ENCODE measurements around the gene PLCG2.
"Not testable (repeated sequence)": the region's sequence is repeated elsewhere in the genome, so short reads cannot be mapped to it uniquely, and the experiment has no call there.

The PLCG2 gene

DNA sequence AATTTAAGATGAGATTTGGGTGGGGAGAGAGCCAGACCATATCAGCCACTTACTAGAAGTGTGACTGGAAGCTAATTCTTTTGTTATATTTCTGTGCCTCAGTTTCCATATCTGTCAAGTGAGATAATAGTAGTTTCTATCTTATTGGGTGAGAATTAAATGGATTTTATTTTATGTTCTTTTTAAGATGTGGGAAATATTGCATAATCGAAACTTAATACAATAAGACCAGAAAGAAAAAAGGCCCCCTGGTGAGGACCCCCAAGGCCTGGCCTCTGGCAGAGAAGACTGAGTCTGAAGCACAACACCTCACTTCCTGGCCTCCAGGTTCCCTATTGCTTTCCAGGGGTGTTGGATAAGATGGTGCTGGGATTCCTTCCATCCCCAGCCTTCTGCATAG lies 13.7 kb downstream of the PLCG2 start:
- no peak for DNase-seq

DNA sequence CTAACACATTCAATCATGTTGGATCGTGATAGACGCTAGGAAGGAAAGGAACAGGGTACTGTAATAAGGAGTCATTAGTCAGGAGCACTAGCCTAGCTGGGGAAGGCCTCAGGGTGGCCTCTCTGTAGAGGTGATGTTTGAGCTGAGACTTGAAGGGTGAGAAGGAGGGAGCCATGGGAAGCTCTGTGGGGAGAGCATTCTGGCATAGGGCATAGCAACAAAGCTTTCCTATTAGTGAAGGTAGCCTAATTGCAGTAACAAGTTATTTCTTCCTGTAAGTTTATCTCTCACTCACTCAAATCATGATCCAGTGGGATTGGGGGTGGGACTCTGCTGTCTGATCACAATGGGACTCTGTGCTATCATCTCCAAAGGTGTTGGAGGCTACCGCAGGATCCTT lies 16.1 kb downstream of the PLCG2 start:
- DNase-seq = no peak

DNA sequence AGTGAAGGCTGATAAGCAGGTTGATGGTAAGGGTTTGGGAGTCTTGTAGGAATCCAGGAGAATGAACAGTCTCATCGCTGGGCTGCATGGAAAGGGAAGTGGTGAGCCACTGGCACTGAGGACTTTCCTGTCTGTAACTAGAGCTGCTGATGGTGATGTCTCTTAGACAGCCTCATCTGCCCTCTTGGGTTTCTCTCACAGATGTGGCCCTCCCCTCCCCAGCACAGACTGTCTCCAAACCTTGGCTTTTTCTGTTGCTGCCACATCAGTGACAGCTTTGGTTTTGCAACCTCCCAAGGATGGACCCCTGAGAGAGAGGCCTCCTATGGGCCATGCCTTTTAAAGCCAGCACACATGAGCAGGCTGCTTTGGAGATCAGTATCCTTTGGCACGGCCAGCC lies 16.9 kb downstream of the PLCG2 start:
- no peak for DNase-seq

DNA sequence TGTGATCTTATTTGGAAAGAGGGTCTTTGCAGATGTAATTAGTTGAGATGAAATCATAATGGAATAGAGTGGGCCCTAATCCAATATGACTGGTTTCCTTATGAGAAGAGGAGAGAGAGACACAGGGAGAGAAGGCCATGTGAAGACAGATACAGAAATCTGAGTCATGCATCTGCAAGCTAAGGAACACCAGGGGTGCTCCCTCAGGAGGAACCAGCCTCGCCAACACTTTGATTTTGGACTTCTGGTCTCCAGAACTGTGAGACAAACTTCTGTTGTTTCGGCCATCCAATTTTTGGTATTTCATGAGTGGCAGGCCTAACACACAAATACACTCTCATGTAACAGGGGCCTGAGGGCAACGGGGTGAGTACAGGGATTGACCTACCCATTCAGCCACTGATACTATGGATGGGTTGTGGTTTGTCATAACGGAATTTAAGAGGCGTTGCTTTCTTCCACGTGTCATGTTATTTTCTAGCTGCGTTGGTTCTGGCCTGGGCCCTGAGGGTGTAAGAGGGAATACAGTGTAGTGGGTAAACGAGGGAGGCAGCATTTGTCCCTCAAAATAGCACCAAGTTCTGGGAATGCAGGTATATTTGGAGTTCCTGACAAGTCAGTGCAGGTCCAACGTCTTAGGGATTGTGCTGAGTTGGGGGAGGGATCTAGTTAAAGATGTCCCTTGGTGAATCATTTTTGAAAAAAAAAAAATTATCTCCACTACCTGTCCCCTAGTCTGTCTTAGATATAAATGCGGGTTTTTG lies 17.7 kb downstream of the PLCG2 start:
- no peak for DNase-seq

DNA sequence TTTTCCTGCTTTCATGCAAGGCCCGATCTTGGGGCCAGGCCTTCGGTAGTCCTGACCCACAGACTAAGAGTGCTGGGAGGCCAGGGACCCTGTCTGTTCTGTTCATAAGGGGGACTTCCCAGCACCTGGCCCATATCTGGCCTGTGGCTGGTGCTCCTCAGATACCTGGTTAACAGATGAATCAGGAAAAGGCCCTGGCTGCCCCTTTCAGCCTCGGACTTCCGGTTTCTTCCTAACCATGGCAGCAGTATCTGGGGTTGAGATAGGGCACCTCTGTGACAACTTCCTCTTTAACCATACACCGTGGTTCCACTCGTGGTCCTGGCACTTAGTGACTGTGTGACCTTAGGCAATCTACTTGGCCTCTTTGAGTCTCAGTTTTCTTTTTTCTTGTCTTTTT lies 18.4 kb downstream of the PLCG2 start:
- no peak for DNase-seq

DNA sequence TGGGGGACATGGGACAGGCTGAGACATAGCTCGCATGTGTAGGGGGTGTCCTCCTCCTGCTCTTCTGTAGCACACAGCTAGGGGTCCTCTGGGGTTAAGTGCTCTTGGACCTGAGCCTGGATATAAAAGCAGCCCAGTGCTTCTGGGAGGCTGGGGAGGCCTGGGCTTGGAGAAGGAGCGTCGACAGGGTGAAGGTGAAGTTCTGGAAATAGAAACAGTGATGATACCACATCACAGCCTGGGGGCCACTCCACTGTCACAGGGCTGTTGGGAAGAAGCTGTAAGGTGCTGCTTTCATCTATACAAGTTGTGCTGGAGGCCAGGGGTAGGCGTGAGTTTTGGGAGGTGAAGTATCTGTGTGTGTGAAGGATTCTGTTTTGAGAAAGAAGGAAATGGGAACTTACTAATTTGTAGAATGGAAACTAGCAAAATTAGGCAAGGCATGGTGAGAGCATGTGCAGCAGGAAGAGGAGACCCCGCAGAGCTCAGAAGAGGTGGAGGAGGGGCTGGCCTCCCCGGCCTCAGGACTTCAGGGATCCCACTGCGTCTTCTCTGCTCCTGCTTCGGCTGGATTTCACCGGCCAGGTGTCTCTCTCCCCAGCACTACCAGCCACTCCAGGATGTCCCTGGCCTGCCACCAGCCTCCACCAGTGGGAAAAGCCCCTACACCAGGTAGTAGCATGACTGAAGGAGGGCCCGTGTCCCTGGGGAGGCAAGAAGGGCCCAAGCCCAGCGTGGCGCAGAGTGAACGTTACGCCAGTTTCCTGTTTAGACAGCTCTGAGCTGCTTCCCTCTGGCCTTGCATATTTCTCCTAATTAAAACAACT lies 19.4 kb downstream of the PLCG2 start:
- peak; percentile 44 for DNase-seq

DNA sequence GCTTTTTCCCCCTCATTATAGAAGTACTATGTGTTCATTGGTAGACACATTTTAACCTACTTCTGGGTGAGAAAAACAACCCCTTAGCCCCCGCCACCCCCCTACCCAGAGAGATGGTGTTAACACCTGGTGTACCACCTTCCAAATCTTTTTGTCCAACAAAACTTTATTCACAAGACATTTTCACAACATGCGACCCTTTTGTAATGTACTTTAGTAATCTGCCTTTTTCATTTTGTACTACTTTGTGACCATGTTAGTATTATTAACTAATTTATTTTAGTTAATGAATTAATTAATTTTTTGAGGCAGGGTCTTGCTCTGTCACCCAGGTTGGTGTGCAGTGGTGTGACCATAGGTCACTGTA lies 20.0 kb downstream of the PLCG2 start:
- no peak for DNase-seq

DNA sequence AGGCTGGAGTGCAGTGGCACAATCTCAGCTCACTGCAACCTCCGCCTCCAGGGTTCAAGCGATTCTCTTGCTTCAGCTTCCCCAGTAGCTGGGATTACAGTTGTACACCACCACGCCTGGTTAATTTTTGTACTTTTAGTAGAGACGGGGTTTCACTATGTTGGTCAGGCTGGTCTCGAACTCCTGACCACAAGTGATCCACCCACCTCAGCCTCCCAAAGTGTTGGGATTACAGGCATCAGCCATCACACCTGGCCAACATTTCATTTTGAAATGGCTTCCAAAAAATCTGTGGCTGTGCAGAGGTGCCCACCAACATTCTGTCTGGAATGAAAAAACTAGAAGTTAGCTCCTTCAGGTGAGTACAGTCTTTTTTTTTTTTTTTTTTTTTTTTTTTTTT lies 22.6 kb downstream of the PLCG2 start:
- not testable (repeated sequence) for DNase-seq

DNA sequence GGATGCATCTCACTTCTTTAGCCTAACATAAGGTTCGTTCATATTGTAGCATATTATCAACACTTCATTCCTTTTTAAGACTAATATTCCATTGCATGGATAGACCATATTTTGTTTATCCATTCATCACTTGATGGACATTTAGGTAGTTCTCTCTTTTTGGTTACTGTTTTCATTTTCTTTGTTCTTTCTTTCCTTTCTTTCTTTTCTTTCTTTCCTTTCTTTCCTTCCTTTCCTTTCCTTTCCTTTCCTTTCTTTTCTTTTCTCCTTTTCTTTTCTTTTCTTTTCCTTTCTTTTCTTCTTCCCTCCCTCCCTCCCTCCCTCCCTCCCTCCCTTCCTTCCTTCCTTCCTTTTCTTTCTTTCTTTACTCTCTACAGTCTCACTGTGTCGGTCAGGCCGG lies 24.2 kb downstream of the PLCG2 start:
- no peak for DNase-seq

DNA sequence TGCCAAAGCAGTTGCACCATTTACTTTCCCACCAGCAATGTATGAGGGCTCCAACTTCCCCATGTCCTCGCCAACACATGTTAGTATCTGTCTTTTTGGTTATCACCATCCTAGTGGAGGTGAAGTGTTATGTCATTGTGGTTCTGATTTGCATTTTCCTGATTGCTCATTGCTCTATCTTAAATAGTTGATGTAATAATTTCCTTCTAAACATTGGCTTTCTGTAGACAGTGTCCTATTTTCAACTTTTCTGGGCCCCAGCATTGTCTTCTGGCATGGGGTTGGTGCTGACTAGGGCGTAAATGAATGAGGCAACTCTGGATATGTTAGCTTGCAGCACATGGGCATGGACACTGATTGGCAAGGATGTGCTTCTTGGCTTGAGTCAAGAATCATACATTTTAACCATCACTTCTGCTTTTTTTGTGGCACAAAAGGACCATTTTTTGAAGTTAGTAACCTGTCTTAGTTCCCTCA lies 25.1 kb downstream of the PLCG2 start:
- no peak for DNase-seq

DNA sequence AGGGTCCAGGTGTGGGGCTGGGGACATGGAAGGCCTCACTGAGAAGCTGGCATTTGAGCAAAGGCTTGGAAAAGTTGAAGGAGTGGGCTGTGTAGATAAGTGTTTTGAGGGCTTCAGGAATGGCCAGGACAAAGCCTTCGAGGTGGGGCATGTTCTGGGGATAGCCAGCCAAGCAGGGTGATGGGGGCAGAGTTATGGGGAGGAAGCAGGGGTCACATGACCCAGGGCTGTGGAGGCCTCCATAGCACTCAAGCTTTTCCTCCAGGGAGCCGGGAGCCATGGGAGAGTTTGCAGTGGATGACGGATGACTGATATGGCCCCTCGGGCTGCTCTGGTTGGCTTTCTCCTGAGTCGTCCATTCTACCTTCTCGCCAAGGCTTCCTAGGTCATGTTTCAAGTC lies 27.6 kb downstream of the PLCG2 start:
- DNase-seq = no peak

DNA sequence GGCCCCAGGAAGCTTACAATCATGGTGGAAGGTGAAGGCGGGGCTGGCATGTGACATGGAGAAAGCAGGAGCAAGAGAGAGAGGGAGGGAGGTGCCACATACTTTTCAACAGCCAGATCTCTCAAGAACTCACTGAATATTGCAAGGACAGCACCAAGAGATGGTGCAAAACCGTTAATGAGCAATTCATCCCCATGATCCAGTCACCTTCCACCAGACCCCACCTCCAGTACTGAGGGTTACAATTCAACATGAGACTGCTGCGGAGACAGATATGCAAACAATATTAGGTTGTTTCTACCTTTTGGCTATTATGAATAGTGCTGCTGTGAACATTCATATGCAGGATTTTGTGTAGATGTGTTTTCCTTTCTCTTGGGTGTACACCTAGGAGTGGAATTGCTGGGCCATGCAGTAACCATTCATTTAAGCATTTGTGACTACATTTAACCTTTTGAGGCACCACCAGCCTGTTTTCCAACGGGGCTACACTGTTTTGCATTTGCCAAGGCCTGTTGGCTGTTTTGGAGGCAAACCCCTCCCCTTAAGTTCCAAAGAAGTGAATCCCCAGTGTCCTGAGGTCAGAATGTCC lies 28.8 kb downstream of the PLCG2 start:
- no peak for DNase-seq

DNA sequence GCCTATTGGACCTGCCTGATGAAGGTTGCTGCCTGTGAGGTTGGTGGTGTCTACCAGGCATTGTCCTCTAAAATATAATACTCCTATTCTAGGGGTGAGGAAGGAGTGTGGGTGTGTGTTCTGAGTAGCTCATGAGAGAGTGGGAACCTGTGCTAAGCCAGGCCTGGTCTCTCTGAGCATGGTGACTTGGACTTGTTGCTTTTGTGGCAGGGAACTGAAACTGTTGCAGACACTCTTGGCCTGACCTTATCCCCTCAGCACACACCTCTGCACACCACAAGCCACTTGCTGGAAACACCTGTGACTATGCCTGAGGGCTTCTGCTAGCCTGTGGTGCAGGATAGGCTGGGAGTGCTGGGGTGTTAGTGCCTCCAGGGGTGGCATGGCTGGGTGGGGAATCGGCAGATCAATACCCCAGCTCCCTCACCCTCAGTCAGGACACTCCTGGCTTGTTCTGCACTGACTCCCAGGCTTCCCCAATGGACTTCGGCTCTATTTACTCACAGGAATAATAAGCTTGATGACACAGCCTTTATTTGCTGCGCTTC lies 29.9 kb downstream of the PLCG2 start:
- DNase-seq = no peak

DNA sequence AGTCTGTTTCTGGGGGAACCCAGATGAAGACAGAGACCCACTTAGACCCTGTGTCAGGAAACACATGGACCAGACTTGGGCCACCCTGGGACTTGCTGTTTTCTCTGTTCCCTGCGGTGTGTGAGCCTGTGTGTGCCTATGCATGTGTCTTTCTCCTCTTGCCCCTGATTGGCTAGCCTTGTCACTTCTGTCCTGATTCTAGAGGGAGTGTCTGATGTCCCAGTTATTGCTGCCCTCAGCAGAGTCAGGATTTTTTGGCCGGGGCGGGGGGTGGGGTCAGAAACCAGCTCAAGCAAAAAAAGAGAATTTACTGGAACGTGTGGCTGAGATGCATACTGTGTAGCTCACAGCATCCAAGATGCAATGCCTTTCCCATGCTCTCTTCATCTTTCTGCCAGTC lies 30.5 kb downstream of the PLCG2 start:
- DNase-seq = no peak

DNA sequence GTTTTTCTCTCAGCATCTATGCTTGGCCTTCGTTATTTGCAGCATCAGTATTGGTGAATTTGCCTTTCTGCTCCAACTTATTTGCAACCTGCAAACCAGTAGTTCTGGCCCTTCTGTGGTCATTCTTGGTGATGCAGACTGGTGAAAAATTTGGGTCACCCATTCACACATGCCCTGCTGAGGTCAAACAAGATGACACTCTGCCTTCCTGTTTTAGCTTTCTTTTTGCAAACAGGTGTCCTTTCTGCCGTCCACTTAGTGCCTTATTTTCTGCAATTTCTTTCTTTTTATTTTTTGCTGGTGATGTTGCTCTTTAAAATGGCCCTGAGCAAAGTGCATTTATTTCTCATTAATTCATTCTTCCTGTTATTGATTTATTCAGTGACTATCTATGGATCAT lies 31.3 kb downstream of the PLCG2 start:
- no peak for DNase-seq

DNA sequence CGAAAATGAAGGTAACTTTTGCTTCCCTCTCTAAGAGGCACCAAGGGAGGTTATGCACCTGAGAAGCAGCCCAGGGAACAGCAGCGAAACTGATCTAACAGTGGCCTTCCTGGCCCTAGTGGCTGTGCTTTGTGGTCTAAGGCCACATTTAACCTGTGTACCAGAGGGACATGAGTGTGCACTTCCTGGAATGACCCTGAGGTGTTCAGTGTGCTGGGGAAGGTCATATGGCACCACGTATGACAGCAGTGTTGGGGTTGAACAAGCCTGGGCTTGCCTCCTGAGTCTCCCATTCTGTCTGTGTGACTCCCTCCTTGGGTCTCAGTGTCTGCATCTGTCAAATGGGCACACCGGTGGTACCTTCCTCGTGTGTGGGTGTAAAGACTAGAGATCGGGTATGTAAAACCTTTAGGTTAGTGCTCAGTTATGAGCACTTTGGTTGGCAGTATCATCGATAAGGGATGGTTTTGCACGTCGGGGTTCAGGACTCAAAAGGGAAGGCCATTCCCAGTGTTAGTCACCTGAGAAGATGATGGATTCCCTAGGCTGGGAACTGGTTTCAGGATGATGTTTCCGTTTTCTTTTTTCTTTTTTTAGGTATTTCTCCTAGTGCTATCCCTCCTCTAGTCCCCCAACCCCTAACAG lies 31.9 kb downstream of the PLCG2 start:
- DNase-seq = no peak

DNA sequence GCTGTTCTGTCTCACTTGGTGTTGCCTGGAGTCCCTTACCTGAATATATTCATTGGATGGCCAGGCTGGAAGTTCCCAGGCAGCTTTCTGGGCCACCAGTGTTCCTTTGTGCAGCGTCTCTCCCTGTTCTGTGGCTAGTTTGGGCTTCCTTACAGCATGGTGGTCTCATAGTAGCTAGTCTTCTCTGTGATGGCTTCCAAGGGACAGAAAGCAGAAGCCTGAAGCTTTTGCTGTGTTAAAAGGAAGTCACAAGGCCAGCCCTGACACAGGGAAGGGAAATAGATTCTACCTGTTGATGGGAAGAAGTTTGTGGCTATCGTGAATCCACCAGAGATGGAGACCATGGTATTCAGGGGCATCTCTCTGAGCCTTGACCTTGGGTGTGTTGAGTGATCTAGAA lies 34.6 kb downstream of the PLCG2 start:
- DNase-seq = no peak

DNA sequence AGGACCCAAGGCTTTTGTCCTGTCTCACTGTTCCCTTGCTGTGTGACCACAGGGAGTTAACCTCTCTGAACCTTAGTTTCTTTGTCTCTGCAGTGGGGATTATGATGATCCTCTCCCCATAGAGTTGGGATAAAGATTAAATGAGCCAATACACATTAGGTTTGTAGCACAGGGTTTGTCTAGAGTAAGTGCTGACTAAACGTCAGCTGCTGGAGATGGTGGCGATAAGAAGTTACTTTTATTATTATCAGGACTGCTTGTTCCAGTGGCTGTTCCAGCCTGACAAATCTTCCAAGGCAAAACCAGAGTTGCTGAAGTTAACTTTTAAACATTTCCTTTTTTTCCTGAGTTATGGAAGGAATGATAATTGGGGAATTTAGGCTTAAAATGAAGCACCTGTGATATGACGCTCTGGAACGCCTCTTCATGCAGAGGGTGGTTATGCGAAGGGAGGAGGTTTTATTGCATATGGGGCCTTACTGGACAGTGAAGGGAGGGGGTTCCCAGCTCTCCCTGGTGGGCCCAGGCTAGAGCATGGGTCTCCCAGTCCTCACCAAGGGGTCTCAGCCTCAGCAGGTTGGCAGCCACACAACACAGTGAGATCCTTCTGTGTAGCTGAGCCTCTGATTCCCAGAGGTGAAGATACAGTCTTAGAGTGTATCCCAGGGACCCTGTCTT lies 35.8 kb downstream of the PLCG2 start:
- no peak for DNase-seq

DNA sequence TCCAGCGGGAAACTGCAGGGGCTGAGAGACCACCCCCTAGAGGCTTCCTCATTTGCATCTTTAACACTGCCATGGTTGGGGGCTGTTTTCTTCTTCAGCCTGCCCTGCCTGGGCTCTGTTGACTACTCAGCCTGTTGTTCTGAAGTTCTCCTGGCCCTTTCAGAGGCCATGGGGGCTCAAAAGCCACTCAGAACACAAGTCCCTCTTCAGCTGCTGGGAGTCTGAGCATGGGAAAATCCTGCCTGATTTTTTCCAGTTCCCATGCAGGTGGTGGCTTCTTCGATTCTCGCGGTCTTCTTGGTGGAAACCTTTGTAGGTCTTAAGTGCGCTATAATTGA lies 36.3 kb downstream of the PLCG2 start:
- DNase-seq = no peak

DNA sequence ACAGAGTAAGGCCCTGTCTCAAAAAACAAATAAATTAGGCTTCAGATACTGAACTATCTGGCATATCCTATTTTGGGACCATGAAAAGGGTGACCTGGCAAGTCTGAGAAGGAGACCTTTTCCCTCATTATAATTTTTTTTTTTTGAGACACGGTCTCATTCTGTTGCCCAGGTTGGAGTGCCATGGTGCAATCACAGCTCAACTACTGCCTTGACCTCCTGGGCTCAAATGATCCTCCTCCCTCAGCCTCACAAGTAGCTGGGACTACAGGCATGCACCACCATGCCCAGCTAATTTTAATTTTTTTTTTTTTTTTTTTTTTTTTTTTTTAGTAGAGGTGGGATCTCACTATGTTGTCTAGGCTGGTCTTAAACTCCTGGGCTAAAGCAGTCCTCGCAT lies 37.3 kb downstream of the PLCG2 start:
- no peak for DNase-seq

DNA sequence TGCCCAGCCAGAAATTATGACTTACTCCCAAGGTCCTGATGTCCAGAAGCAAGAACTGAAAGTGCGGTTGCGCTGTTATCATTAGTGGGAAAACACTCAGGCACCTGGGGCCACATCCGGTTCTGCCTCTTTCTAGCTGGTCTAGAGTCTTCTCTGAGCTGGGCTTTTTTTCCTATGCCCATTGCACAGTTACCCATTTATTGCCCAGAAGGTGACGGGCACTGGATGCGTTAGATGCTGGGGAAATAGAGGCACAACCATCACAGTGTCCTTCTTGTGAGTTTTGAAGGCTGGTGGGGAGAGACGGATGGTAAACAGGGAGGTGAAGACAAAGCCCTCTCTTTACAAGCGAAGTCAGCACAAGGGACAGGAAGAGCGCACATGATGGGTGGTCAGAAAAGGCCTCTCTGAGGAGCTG lies 37.7 kb downstream of the PLCG2 start:
- DNase-seq = no peak

DNA sequence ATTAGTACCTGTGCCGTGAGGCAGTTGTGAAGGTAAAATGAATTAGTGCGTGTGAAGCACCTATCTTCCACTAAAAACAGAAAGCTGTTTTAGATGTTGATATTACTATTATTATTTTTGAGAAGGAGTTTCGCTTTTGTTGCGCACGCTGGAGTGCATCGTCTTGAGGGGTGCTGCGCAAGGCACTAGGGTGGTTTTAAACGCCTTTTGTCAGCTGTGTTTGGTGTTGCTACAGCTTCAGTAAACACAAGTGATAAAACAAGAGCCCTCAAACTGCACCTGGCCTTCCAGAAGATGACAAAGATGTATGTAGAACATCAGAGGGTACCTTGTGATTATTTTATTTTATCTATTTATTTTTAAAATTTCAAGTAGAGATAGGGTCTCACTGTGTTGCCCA lies 38.2 kb downstream of the PLCG2 start:
- no peak for DNase-seq

All from femur (tissue), 1 donor.